ENCODE data around the gene RNF141.

RNF141 gene

DNA sequence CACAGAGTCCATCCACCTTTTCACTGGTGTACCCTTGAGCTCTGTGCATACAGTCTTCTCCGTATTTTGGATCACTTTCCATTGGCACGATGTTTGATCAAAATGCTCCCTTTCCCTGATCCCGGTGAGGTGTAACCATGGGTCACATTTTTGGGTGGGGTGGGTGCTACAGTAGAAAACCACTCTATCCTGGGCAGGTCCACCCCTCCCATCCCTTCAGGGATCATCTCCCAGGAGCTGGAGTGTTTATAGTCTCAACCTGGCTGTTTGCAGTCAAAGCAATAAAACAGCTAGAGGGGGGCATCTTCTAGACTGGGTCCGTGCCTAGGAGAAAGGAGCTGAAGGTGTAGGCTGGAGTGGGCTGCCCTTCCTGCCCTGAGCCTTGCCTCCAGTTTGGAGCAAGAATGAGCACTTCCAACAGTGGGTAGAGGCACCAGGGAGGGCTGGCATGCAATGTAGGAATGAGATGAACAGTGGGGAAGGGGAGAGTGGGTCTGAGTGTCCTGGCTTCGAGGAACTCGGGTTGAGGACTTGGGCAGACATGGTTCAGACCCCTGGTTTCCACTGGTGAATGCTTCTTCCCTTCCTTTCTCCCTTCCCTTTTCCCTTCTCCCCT, 38.8 kb downstream of the RNF141 start:
- Mint-ChIP-seq H3K27me3 (no peaks in the 10 kb centered on the region), H3K36me3 (ENCODE audit: low read depth) (peaks cover 80% of the 10 kb centered on the region), H3K27ac (no peak overlapping the region), H3K4me1 (ENCODE audit: low read depth) (no peaks in the 10 kb centered on the region), H3K4me3 (no peak overlapping the region), H3K9me3 (no peaks in the 10 kb centered on the region)
- peak; percentile 14 for DNase-seq

DNA sequence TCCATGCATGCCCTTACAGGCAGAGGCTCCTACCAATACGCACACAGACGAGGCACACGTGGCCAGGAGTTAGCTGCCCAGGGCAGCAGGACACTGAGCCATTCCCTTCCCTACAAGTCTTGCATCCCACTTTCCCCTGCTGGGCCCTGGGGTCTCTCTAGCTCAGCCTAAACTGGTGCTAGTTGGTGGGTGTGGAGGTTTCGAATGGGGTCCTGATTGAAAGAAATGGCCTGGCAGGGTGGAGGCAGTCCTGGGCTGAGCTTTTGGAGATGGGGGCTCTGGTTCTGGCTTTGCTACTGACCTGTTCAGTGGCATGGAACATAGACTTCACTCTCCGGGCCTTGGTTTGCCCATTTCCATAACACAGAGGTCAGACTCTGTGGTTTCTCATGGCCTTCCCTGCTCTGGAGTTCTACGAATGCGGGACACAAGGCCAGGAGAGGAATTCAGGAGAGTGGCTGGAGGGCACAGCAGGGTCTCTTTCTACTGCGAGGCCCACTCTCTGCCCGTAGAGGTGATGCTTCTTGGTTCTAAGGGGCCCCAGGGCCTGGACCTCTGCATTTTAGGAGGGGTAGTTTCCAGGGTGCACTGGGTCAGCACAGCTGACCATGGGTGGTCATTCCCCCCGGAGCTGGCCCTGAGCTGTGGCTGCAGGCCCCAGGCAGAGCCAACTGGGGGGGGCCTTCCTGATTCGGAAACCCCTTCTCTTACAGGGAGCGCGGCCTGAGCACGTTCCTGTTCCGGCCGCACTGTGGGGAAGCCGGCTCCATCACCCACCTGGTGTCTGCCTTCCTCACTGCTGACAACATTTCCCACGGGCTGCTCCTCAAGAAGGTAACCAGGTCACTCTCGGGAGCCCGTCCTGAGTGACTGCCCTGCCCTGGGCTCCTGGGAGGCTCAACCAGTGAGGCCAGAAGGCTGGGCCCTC, 40.0 kb downstream of the RNF141 start:
- Mint-ChIP-seq H3K27ac (no peak overlapping the region), H3K4me3 (no peak overlapping the region), H3K9me3 (no peaks in the 10 kb centered on the region), H3K4me1 (ENCODE audit: low read depth) (no peaks in the 10 kb centered on the region), H3K27me3 (no peaks in the 10 kb centered on the region), H3K36me3 (ENCODE audit: low read depth) (peaks cover 82% of the 10 kb centered on the region)
- peak; percentile 12 for DNase-seq

DNA sequence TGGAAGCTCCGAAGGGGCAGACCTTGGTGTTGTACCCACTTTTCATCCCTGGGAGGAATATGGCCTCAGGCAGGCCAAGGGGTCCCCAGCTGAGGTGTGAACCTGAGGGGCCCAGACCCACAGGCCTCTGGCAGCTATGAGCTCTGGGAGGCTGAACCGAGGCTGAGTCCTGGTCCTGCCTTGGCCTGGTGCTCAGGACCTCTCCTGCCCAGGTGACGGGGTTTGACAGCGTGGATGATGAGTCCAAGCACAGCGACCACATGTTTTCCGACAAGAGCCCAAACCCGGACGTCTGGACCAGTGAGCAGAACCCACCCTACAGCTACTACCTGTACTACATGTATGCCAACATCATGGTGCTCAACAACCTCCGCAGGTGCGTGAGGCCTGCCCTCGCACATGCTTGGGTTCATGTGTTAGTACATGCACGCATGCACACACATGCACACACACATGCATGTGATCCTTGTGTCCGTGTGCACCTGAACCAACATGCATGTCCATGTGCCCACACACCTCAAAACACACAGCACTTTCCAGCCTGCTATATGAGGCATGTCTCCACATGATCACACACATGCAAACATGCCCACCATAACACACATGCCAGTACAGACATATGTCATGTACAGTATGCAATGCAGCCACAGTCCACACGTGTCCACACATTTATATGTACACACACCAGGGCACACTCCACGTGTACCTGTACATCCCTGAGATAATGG, 40.9 kb downstream of the RNF141 start:
- Mint-ChIP-seq H3K27ac (no peak overlapping the region), H3K4me3 (no peak overlapping the region), H3K4me1 (ENCODE audit: low read depth) (no peaks in the 10 kb centered on the region), H3K27me3 (no peaks in the 10 kb centered on the region), H3K36me3 (ENCODE audit: low read depth) (peaks cover 81% of the 10 kb centered on the region), H3K9me3 (no peaks in the 10 kb centered on the region)
- peak; percentile 23 for DNase-seq

DNA sequence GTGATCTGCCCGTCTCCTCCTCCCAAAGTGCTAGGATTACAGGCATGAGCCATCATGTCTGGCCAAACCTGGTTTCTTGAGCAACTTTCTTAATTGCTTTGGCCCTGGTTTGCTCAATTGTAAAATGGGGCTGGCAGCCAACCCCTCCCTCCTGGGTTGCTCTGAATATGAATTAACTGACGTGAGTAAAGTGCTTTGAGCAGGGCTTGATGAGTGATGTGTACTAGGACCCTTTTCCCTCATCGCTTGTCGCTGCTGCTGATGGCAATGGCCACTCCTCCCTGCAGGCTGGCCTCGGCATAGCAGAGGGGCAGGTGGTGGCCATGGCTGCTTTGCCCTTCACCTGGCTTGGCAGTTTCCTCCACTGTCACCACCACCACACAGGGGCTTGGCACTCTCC, 41.5 kb downstream of the RNF141 start:
- Mint-ChIP-seq H3K36me3 (ENCODE audit: low read depth) (peaks cover 81% of the 10 kb centered on the region), H3K4me3 (no peak overlapping the region), H3K4me1 (ENCODE audit: low read depth) (no peaks in the 10 kb centered on the region), H3K9me3 (no peaks in the 10 kb centered on the region), H3K27ac (no peak overlapping the region), H3K27me3 (no peaks in the 10 kb centered on the region)
- peak; percentile 16 for DNase-seq

DNA sequence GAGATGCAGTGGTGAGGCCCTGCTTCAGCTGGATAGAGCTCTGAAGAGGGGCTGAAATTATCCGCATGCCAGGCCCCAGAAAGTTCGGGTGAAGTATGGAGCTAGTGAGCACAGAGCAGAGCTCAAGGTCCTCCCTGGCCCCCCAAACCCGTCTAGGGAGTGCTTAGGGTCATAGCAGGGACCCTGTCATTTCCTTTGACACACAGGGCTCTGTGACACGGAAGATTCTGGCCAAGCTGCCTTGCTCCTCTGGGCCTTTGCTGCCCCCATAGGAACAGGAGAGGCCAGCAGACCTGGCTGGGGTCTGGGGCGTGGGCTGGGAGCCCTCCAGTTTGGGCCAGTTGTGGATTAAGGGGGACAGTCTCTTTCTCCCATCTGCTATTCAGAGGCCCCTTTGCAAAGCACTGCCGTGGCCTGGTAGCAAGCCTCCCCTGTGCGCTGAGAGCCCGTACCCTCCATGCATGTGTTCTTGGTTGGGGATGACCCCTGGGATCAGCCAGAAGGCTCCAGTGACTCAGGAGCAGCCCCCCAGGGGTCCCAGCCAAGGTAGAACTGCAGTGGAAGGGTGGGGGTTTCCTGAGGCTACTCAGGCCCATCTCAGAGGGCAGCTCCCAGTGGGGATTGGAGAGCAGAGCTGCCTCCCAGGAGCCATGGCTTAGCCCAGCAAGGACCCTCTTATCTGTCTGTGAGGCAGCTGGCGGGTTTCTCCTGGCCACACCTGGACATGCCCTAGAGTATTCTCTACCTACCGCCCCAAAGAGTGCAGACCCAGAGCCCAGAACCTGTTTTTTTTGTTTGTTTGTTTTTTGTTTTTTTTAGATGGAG, 42.3 kb downstream of the RNF141 start:
- Mint-ChIP-seq H3K36me3 (ENCODE audit: low read depth) (peaks cover 81% of the 10 kb centered on the region), H3K27ac (no peak overlapping the region)

DNA sequence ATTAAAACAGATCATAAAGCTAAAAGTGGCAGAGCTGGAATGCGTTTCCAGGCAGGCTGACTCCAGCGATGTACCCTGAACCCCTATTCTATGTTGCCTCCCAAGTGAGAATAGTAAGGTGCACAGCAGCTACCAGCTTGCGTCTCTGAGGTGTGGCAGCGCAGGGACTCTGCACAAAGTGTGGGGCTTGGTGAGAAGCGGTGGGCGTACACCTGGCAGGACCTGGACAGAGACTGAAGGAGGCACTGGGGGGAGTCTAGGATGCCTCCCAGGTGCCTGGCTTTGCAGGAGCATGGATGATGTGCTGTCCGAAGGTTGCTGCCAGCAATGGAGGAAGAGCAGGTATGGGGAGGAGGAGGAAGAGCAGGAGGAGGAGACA, 43.0 kb downstream of the RNF141 start:
- Mint-ChIP-seq H3K27ac (no peak overlapping the region), H3K36me3 (ENCODE audit: low read depth) (peaks cover 85% of the 10 kb centered on the region), H3K9me3 (no peaks in the 10 kb centered on the region), H3K4me1 (ENCODE audit: low read depth) (no peaks in the 10 kb centered on the region), H3K27me3 (no peaks in the 10 kb centered on the region), H3K4me3 (no peak overlapping the region)
- peak; percentile 13 for DNase-seq

More for the DNA sequence above, 42.3 kb downstream of the RNF141 start:
- DNase-seq = peak; percentile 22
- H3K27me3 Mint-ChIP-seq = no peaks in the 10 kb centered on the region
- H3K9me3 Mint-ChIP-seq = no peaks in the 10 kb centered on the region
- no peak overlapping the region for H3K4me3 Mint-ChIP-seq
- no peaks in the 10 kb centered on the region for H3K4me1 Mint-ChIP-seq (ENCODE audit: low read depth)

DNA sequence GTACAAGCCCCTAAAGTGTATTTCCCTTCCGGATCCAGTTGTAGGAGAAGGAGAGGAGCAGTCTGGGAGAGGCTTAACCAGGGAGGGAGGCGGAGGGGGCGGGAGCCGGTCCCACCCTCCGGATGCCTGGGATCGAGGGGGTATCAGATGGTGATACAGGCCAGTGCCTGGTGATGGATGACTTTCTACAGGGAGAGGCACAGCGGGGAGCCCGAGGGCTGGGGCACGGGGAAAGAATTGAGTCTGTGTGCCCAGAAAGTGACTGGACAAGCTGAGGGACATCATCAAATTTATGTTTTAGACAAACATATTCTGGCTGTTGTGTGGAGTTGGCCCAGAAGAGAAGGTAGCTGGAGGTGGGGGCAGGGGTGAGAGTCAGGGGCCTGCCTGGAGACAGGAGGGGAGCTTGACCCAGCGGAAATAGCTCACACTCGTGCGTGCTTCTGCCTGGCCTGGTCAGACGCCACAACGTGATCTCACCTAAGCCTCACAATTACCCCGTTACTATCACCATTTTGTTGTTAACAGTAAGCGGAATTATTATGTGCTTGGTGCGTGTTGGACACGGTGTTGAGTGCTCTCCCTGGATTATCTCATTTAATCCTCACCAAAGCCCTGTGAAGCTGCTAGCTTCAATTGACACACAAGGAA, 43.5 kb downstream of the RNF141 start:
- Mint-ChIP-seq H3K4me3 (no peak overlapping the region), H3K4me1 (ENCODE audit: low read depth) (no peaks in the 10 kb centered on the region), H3K27me3 (no peaks in the 10 kb centered on the region), H3K9me3 (no peaks in the 10 kb centered on the region), H3K27ac (no peak overlapping the region), H3K36me3 (ENCODE audit: low read depth) (peaks cover 85% of the 10 kb centered on the region)
- DNase-seq = peak; percentile 14

DNA sequence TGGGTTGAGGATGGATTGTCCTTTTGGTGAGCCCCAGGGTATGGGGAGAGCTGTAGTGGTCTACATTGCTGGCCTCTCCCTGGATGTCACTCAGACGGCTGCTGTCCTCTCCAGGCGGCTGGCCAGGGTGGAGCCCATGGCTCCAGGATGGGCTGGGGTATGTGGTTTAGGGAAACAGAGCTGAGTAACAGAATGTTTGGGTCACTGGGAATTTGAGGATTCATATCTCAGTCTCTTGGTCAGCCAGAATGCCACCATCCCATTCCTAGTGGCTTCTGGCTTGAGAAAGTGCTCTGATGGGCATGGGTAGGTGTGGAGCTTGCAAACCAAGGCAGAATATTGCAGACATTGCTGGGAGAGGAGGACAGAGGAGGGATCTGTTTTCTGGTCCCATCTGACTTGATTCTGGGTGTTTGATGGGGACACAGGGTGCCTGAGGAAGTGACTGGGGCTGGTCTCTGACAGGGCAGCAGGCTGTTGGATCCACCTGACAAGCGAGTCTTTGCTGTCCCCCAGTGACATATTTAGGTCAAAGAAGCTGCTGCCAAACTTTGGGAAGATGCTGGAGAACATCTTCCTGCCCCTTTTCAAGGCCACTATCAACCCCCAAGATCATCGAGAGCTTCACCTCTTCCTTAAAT, 44.6 kb downstream of the RNF141 start:
- Mint-ChIP-seq H3K9me3 (no peaks in the 10 kb centered on the region), H3K36me3 (ENCODE audit: low read depth) (peaks cover 87% of the 10 kb centered on the region), H3K27me3 (no peaks in the 10 kb centered on the region), H3K4me3 (no peak overlapping the region), H3K4me1 (ENCODE audit: low read depth) (no peaks in the 10 kb centered on the region), H3K27ac (peak overlapping the region; percentile 29)
- DNase-seq = peak; percentile 9

DNA sequence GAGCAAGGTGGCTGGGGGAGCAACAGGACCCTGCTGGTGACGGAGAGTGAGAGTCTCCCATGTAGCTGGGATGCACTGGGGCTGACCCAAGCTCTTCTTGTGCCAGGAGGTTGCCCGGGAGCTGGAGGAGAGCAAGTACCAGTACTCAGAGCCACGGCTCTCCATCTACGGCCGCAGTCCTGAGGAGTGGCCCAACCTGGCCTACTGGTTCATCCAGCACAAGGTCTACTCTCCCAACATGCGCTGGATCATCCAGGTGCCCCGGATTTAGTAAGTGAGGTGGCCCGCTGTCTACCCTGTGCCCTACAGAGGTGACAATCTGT, 45.6 kb downstream of the RNF141 start:
- Mint-ChIP-seq H3K27me3 (no peaks in the 10 kb centered on the region), H3K4me3 (no peak overlapping the region), H3K4me1 (ENCODE audit: low read depth) (peaks cover under 1% of the 10 kb centered on the region), H3K27ac (no peak overlapping the region), H3K9me3 (no peaks in the 10 kb centered on the region), H3K36me3 (ENCODE audit: low read depth) (peaks cover 87% of the 10 kb centered on the region)
- no peak for DNase-seq

DNA sequence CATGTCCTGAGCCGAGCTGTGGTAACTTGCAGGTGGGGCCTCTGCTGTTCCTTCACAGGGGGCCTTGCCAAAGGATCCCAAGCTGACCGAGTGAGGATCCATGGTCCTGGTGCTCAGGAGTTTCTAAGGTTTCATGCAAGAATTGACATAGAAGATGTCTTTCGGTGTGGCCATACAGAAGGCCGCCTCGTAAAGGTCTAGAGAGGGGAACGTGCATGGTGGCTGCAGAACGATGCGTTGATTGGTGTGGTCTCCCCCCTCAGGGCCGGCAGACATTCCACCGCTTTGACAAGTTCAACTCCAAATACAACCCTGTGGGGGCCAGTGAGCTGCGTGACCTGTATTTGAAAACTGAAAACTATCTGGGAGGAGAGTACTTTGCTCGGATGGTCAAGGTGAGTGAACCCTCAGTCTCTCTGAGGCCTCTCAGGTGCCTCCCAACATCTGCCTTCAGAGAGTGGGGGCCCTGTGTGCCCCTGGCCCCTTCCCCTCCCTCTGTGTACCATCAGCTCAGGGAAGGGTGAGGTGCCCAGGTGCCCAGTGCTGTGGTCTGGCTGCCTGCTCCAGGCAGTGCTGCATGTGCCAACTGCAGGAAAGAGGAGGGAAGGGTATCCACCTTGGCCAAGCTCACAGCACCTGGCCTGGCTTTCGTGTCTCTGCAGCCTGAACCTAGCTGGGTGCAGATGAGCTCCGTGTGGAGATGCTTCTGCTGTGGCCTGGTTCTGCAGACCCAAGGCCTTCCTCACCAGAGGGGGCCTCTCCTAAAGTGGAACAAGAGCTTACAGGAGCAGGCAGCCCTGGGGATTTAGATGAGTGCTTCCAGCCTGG, 46.1 kb downstream of the RNF141 start:
- no peak overlapping the region for H3K27ac Mint-ChIP-seq
- peaks cover 7% of the 10 kb centered on the region for H3K4me1 Mint-ChIP-seq (ENCODE audit: low read depth)
- no peaks in the 10 kb centered on the region for H3K27me3 Mint-ChIP-seq
- H3K36me3 Mint-ChIP-seq (ENCODE audit: low read depth) = peaks cover 87% of the 10 kb centered on the region
- peak; percentile 16 for DNase-seq
- no peak overlapping the region for H3K4me3 Mint-ChIP-seq
- no peaks in the 10 kb centered on the region for H3K9me3 Mint-ChIP-seq

DNA sequence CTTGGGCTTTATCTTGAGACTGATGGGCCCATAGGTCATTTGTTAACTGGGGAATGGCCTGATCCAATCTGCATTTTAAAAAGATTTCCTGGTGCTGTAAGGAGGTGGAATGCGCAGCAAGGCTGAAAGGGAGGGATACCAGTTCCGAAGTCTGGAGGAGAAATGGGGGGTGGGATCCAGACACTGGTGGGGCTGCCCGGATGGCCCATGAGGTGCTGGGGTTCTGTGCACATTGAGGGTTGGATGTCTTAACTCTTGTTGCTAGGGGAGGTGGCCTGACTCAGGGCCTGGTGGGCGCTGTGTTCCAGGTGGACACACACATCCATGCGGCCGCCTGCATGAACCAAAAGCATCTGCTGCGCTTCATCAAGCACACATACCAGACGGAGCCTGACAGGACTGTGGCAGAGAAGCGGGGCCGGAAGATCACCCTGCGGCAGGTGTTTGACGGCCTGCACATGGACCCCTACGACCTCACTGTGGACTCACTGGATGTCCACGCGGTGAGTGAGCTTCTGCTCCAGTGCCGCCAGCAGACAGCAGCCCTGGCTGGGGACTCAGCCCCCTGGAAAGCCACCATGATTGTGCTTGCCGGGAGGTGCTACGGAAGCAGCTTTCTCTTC, 47.8 kb downstream of the RNF141 start:
- Mint-ChIP-seq H3K27ac (peak overlapping the region; percentile 23), H3K4me1 (ENCODE audit: low read depth) (peaks cover 21% of the 10 kb centered on the region), H3K36me3 (ENCODE audit: low read depth) (peaks cover 88% of the 10 kb centered on the region), H3K4me3 (no peak overlapping the region), H3K9me3 (no peaks in the 10 kb centered on the region), H3K27me3 (no peaks in the 10 kb centered on the region)
- DNase-seq = peak; percentile 9

DNA sequence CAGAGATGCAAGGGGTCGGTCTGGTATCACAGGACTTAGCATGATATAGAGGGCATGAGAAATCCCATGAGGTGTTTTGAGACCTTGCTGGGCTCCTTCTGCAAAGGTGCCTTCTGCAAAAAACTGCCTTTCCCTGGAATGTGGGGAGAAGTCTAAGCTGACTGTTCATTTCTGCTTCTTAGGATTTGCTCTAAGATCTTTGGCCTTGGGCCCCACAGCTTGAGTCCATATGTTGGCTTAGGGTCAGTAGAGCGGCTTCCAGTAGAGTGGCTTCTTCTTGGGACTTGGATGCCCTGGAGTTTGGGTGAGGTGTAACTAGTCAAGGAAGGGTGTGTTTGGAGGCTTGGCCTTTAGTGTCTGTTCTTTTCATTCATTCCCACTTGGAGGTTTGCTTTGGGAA, 48.9 kb downstream of the RNF141 start:
- H3K9me3 Mint-ChIP-seq = no peaks in the 10 kb centered on the region
- H3K4me3 Mint-ChIP-seq = no peak overlapping the region
- no peak overlapping the region for H3K27ac Mint-ChIP-seq
- no peak for DNase-seq
- peaks cover 25% of the 10 kb centered on the region for H3K4me1 Mint-ChIP-seq (ENCODE audit: low read depth)
- H3K27me3 Mint-ChIP-seq = no peaks in the 10 kb centered on the region
- peaks cover 88% of the 10 kb centered on the region for H3K36me3 Mint-ChIP-seq (ENCODE audit: low read depth)

Data from activated T-cell treated with anti-CD3 and anti-CD28 coated beads, Interleukin-2, amount 50 U/mL, for 24 hours (primary cell).